Neural cell (in vitro differentiated cells): ENCODE results near the gene TMEM174. TPM values are rescaled to one million over a fixed set of nuclear protein-coding genes. Genes with fewer than 3 reads are reported as not detected.

ENCODE experiments used
- H2AFZ ChIP-seq: fragments of 200-600, 300-800 bp; sonication (generic), shearing (Covaris generic); 2 replicates; pipeline ENCODE4 v1.6.0; 2014; ENCODE audit warnings: low read depth, mild to moderate bottlenecking, antibody characterized with exemption, low read length, moderate library complexity
- H3F3A ChIP-seq: fragments of 200-600 bp; shearing (Covaris generic); 2 replicates; pipeline ENCODE4 v1.6.1; 2016; ENCODE audit warnings: mild to moderate bottlenecking, moderate library complexity, mixed read lengths, antibody characterized with exemption, low read length; ENCODE audit not compliant: insufficient read depth, poor library complexity, severe bottlenecking
- H3K27ac ChIP-seq: fragments of 200-600, 300-800 bp; sonication (generic), shearing (Covaris generic); 2 replicates; pipeline ENCODE4 v1.5.1; 2014; ENCODE audit warnings: mild to moderate bottlenecking, low read length, moderate library complexity
- H3K27me3 ChIP-seq: fragments of 300-800, 200-600 bp; sonication (generic), shearing (Covaris generic); 2 replicates; pipeline ENCODE4 v1.6.0; 2014; ENCODE audit warnings: mild to moderate bottlenecking, low read depth, low read length, moderate library complexity; ENCODE audit not compliant: insufficient read depth
- H3K36me3 ChIP-seq: fragments of 300-800, 200-600 bp; sonication (generic), shearing (Covaris generic); 2 replicates; pipeline ENCODE4 v1.5.1; 2014; ENCODE audit warnings: mild to moderate bottlenecking, antibody characterized with exemption, low read length, moderate library complexity; ENCODE audit not compliant: insufficient read depth
- H3K4me2 ChIP-seq: fragments of 300-800, 200-600 bp; sonication (generic), shearing (Covaris generic); 2 replicates; pipeline ENCODE4 v1.6.0; 2014; ENCODE audit warnings: mild to moderate bottlenecking, low read length
- H3K4me3 ChIP-seq: fragments of 300-800, 200-600 bp; sonication (generic), shearing (Covaris generic); 2 replicates; pipeline ENCODE4 v1.5.1; 2014; ENCODE audit warnings: mild to moderate bottlenecking, low read length, moderate library complexity
- H3K79me2 ChIP-seq: fragments of 200-600 bp; shearing (Covaris generic); replicated peaks from 2 replicates; pipeline ENCODE4 v1.6.0; 2014; ENCODE audit warnings: mild to moderate bottlenecking, low read length, moderate library complexity; ENCODE audit not compliant: insufficient read depth
- H3K9ac ChIP-seq: fragments of 300-800, 200-600 bp; sonication (generic), shearing (Covaris generic); 2 replicates; pipeline ENCODE4 v1.6.1; 2016; ENCODE audit warnings: mild to moderate bottlenecking, low read length, mixed read lengths
- H3K9me2 ChIP-seq: fragments of 200-600 bp; shearing (Covaris generic); 2 replicates; pipeline ENCODE4 v1.6.1; 2016; ENCODE audit warnings: mild to moderate bottlenecking, low read length, mixed read lengths; ENCODE audit not compliant: insufficient read depth
- H3K9me3 ChIP-seq: fragments of 200-600, 300-800 bp; sonication (generic), shearing (Covaris generic); 2 replicates; pipeline ENCODE4 v1.6.1; 2016; ENCODE audit warnings: mild to moderate bottlenecking, mixed run types, low read length, moderate library complexity, mixed read lengths
- H4K20me1 ChIP-seq: fragments of 200-600 bp; shearing (Covaris generic); 2 replicates; pipeline ENCODE4 v1.6.1; 2016; ENCODE audit warnings: mild to moderate bottlenecking, mixed run types; ENCODE audit not compliant: insufficient read depth
- EP300 ChIP-seq: fragments of 450-650 bp; conservative IDR thresholded peaks from 2 replicates; pipeline ENCODE4 v1.6.1; 2014; ENCODE audit warnings: antibody characterized with exemption, mild to moderate bottlenecking, moderate library complexity; ENCODE audit not compliant: poor library complexity, severe bottlenecking
- EZH2 ChIP-seq: fragments of 200-600, 300-800 bp; shearing (Covaris generic), sonication (generic); IDR thresholded peaks from 2 replicates; pipeline ENCODE4 v1.6.1; 2014; ENCODE audit warnings: antibody characterized with exemption, low read length, borderline replicate concordance, mild to moderate bottlenecking; ENCODE audit not compliant: insufficient read depth, poor library complexity, severe bottlenecking
- MXI1 ChIP-seq: fragments of 450-650 bp; conservative IDR thresholded peaks from 2 replicates; pipeline ENCODE4 v1.6.1; 2014; ENCODE audit warnings: antibody characterized with exemption, mild to moderate bottlenecking; ENCODE audit not compliant: poor library complexity, severe bottlenecking
- POLR2AphosphoS5 ChIP-seq: IDR thresholded peaks from 2 replicates; pipeline ENCODE4 v1.6.1; 2012
- RAD21 ChIP-seq: fragments of 450-650 bp; conservative IDR thresholded peaks from 2 replicates; pipeline ENCODE4 v1.6.1; 2014; ENCODE audit warnings: antibody characterized with exemption, mild to moderate bottlenecking, moderate library complexity
- SMC3 ChIP-seq: fragments of 450-650 bp; conservative IDR thresholded peaks from 2 replicates; pipeline ENCODE4 v1.6.1; 2014; ENCODE audit warnings: antibody characterized with exemption, mild to moderate bottlenecking, moderate library complexity; ENCODE audit not compliant: poor library complexity
- TAF1 ChIP-seq: IDR thresholded peaks from 2 replicates; pipeline ENCODE4 v1.6.1; 2012; ENCODE audit warnings: low read depth
- polyA plus RNA-seq: library from polyadenylated mRNA; depleted of rRNA; stranded (reverse); fragments of >200 nt; gene quantifications from 2 replicates; pipeline ENCODE4 v1.2.3, GENCODE V29; 2014
- TF ChIP-seq, protein P1 (sequence below): fragments of 450-650 bp; IDR thresholded peaks from 2 replicates; pipeline ENCODE4 v1.5.1; 2014; ENCODE audit warnings: antibody characterized with exemption, mild to moderate bottlenecking, moderate library complexity; ENCODE audit not compliant: poor library complexity, severe bottlenecking
- TF ChIP-seq, protein P2 (sequence below): IDR thresholded peaks from 2 replicates; pipeline ENCODE4 v1.6.1; 2012; ENCODE audit warnings: borderline replicate concordance

Gene TMEM174
- polyA plus RNA-seq, 1 donor from 2014 or later, result not detected

DNA sequence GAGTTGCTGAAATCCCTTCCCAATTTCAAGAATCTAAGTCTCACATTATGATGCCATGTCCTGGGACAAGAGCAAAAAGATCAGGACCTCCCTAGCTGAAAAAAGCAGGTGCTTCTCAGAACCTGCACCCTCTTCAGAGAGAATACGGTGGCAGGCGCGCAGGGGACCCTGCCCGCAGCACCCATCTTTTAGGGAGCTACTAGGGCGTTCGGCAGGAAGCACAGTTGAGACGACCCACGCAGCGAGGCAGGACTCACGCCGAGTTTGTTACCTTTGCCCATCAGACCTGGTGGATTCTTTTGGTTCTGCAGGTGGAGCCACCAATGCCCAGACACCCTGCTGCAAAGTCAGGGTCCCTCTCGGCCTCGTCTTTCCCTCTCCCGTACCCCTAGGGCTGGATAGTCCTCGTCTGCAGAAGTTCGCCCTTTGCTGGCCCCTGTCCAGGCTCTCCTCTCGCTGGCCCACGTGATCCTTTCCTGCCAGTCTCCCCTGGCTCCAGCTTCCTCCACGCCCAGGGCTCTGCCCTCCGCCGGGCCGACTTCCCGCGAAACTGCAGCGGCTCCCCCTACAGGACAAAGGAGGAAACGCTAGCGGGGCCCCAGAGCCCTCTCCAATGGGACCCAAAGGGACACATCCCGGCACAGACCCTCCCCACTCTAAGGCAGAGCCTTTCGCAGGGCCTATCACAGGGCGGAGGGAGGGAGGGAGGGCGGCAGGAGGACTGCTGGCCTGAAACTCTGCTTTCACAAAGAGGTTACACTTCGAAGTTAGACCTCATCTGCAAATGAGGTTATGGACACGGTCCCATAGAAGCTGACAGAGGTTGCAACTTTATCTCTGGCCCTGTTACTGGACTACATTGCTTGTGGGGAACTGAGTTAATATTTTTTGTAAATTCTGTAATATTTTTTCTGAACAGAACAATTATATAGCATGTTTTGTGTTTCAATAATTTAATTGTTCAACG, 28.8 kb downstream of the TMEM174 start:
- Histone ChIP-seq H3K4me3 (no peak overlapping the region), H3F3A (no peaks in the 10 kb centered on the region), H3K27ac (no peak overlapping the region), H4K20me1 (no peaks in the 10 kb centered on the region), H2AFZ (no peak overlapping the region), H3K36me3 (no peaks in the 10 kb centered on the region), H3K4me2 (no peak overlapping the region), H3K9ac (no peak overlapping the region), H3K79me2 (no peaks in the 10 kb centered on the region), H3K9me2 (no peaks in the 10 kb centered on the region), H3K9me3 (no peaks in the 10 kb centered on the region), H3K27me3 (no peaks in the 10 kb centered on the region)
- TF ChIP-seq, protein P1, sequence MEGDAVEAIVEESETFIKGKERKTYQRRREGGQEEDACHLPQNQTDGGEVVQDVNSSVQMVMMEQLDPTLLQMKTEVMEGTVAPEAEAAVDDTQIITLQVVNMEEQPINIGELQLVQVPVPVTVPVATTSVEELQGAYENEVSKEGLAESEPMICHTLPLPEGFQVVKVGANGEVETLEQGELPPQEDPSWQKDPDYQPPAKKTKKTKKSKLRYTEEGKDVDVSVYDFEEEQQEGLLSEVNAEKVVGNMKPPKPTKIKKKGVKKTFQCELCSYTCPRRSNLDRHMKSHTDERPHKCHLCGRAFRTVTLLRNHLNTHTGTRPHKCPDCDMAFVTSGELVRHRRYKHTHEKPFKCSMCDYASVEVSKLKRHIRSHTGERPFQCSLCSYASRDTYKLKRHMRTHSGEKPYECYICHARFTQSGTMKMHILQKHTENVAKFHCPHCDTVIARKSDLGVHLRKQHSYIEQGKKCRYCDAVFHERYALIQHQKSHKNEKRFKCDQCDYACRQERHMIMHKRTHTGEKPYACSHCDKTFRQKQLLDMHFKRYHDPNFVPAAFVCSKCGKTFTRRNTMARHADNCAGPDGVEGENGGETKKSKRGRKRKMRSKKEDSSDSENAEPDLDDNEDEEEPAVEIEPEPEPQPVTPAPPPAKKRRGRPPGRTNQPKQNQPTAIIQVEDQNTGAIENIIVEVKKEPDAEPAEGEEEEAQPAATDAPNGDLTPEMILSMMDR, result no peak
- TF ChIP-seq MXI1 (no peak), EP300 (no peak), SMC3 (no peak), RAD21 (no peak)

DNA sequence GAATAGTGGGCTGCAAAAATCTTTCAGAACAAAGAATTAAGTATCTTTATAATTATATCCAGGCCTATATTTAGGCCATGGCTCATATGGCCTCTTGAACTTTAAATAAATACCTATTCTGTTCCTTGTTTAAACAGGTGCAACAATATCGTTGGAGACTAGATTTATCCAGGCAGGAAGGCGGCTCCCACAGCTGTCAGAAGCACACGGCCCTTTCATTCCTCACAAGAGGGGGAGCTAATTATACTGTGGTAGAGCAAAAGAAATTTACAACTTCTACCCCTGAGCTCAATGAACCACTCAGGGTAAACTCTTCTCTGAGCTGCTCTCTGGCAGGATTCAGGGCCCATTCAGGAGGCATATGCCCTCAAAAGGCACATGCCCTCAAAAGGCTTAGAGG, 31.3 kb downstream of the TMEM174 start:
- no peaks in the 10 kb centered on the region for H4K20me1 ChIP-seq
- TF ChIP-seq MXI1 (no peak), POLR2AphosphoS5 (no peak), EZH2 (no peak), EP300 (no peak), SMC3 (no peak), RAD21 (no peak), TAF1 (no peak)
- TF ChIP-seq, protein P1, result no peak
- TF ChIP-seq, protein P2, sequence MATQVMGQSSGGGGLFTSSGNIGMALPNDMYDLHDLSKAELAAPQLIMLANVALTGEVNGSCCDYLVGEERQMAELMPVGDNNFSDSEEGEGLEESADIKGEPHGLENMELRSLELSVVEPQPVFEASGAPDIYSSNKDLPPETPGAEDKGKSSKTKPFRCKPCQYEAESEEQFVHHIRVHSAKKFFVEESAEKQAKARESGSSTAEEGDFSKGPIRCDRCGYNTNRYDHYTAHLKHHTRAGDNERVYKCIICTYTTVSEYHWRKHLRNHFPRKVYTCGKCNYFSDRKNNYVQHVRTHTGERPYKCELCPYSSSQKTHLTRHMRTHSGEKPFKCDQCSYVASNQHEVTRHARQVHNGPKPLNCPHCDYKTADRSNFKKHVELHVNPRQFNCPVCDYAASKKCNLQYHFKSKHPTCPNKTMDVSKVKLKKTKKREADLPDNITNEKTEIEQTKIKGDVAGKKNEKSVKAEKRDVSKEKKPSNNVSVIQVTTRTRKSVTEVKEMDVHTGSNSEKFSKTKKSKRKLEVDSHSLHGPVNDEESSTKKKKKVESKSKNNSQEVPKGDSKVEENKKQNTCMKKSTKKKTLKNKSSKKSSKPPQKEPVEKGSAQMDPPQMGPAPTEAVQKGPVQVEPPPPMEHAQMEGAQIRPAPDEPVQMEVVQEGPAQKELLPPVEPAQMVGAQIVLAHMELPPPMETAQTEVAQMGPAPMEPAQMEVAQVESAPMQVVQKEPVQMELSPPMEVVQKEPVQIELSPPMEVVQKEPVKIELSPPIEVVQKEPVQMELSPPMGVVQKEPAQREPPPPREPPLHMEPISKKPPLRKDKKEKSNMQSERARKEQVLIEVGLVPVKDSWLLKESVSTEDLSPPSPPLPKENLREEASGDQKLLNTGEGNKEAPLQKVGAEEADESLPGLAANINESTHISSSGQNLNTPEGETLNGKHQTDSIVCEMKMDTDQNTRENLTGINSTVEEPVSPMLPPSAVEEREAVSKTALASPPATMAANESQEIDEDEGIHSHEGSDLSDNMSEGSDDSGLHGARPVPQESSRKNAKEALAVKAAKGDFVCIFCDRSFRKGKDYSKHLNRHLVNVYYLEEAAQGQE, result no peak
- no peak overlapping the region for H2AFZ ChIP-seq
- no peaks in the 10 kb centered on the region for H3K36me3 ChIP-seq
- H3F3A ChIP-seq, result no peaks in the 10 kb centered on the region
- no peaks in the 10 kb centered on the region for H3K9me2 ChIP-seq
- no peak overlapping the region for H3K4me2 ChIP-seq
- no peaks in the 10 kb centered on the region for H3K79me2 ChIP-seq
- H3K27me3 ChIP-seq, result no peaks in the 10 kb centered on the region
- no peak overlapping the region for H3K27ac ChIP-seq
- no peaks in the 10 kb centered on the region for H3K9me3 ChIP-seq
- H3K4me3 ChIP-seq, result no peak overlapping the region
- no peak overlapping the region for H3K9ac ChIP-seq
